ENCODE results near the gene HNF4A.

GRCh38 chr20:44479643-44480042, 124.1 kb downstream of the HNF4A start:
- TF ChIP-seq EZH2 (IDR thresholded peaks at IDR 0.05; ENCODE audit: low read depth) (no peak), CTCF (conservative IDR thresholded peaks at IDR 0.05) (no peak)

Data from PC-9 (cell line).